ENCODE measurements around the gene ZNF200.

The ZNF200 gene

GRCh38 chr16:3175157-3176093, 59.5 kb downstream of the ZNF200 start:
- peak; percentile 36 for ATAC-seq
- TF ChIP-seq BACH2 (CRISPR knock-in tag; IDR thresholded peaks at IDR 0.05; ENCODE audit: borderline replicate concordance) (no peak), ARNTL (CRISPR knock-in tag; IDR thresholded peaks at IDR 0.05; ENCODE audit: borderline replicate concordance, low read depth) (no peak)
- TF ChIP-seq, protein P1, sequence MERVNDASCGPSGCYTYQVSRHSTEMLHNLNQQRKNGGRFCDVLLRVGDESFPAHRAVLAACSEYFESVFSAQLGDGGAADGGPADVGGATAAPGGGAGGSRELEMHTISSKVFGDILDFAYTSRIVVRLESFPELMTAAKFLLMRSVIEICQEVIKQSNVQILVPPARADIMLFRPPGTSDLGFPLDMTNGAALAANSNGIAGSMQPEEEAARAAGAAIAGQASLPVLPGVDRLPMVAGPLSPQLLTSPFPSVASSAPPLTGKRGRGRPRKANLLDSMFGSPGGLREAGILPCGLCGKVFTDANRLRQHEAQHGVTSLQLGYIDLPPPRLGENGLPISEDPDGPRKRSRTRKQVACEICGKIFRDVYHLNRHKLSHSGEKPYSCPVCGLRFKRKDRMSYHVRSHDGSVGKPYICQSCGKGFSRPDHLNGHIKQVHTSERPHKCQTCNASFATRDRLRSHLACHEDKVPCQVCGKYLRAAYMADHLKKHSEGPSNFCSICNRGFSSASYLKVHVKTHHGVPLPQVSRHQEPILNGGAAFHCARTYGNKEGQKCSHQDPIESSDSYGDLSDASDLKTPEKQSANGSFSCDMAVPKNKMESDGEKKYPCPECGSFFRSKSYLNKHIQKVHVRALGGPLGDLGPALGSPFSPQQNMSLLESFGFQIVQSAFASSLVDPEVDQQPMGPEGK (CRISPR knock-in tag; IDR thresholded peaks at IDR 0.05; ENCODE audit: borderline replicate concordance), result no peak

DNA sequence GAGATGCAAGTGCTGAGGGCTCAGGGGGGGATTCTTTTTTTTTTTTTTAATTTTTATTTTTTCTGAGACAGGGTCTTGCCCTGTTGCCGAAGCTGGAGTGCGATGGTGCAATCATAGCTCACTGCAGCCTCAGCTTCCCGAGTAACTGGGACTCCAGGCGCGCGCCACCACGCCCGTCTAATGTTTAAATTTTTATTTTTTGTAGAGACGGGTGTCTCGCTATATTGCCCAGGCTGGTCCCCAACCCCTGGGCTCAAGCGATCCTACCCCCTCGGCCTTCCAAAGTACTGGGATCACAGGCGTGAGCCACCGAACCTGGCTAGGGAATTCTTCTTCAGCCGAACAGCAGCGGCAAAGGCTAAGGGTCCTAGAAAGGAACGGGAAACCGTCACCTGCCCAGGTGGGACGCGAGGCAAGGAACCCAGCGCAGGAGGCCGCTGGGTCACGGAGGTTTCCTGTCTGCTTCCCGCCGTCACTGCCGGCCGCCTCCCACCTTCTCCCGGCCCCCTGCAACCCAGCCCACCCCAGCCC, 60.3 kb downstream of the ZNF200 start:
- no peak for TF ChIP-seq SNAI2 (CRISPR knock-in tag; IDR thresholded peaks at IDR 0.05)
- no peak for TF ChIP-seq ZNF70 (CRISPR knock-in tag; IDR thresholded peaks at IDR 0.05)
- no peak for TF ChIP-seq OSR1 (CRISPR knock-in tag; IDR thresholded peaks at IDR 0.05)
- no peak for TF ChIP-seq GLIS3 (CRISPR knock-in tag; IDR thresholded peaks at IDR 0.05)
- TF ChIP-seq ZNF8 (CRISPR knock-in tag; IDR thresholded peaks at IDR 0.05), result no peak
- TF ChIP-seq TOX (CRISPR knock-in tag; IDR thresholded peaks at IDR 0.05; ENCODE audit: borderline replicate concordance), result no peak
- no peak for TF ChIP-seq ZFP3 (CRISPR knock-in tag; IDR thresholded peaks at IDR 0.05)
- TF ChIP-seq CREB5 (CRISPR knock-in tag; IDR thresholded peaks at IDR 0.05; ENCODE audit: low read depth), result no peak
- TF ChIP-seq, protein P1 (CRISPR knock-in tag; IDR thresholded peaks at IDR 0.05; ENCODE audit: borderline replicate concordance), result no peak
- TF ChIP-seq, protein P2, sequence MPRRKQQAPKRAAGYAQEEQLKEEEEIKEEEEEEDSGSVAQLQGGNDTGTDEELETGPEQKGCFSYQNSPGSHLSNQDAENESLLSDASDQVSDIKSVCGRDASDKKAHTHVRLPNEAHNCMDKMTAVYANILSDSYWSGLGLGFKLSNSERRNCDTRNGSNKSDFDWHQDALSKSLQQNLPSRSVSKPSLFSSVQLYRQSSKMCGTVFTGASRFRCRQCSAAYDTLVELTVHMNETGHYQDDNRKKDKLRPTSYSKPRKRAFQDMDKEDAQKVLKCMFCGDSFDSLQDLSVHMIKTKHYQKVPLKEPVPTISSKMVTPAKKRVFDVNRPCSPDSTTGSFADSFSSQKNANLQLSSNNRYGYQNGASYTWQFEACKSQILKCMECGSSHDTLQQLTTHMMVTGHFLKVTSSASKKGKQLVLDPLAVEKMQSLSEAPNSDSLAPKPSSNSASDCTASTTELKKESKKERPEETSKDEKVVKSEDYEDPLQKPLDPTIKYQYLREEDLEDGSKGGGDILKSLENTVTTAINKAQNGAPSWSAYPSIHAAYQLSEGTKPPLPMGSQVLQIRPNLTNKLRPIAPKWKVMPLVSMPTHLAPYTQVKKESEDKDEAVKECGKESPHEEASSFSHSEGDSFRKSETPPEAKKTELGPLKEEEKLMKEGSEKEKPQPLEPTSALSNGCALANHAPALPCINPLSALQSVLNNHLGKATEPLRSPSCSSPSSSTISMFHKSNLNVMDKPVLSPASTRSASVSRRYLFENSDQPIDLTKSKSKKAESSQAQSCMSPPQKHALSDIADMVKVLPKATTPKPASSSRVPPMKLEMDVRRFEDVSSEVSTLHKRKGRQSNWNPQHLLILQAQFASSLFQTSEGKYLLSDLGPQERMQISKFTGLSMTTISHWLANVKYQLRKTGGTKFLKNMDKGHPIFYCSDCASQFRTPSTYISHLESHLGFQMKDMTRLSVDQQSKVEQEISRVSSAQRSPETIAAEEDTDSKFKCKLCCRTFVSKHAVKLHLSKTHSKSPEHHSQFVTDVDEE (CRISPR knock-in tag; IDR thresholded peaks at IDR 0.05), result no peak
- no peak for TF ChIP-seq ZFP30 (CRISPR knock-in tag; IDR thresholded peaks at IDR 0.05)
- TF ChIP-seq ZC3H10 (CRISPR knock-in tag; IDR thresholded peaks at IDR 0.05), result no peak
- TF ChIP-seq RARB (CRISPR knock-in tag; IDR thresholded peaks at IDR 0.05), result no peak
- TF ChIP-seq ZNF565 (CRISPR knock-in tag; conservative IDR thresholded peaks at IDR 0.05; ENCODE audit: low read depth), result no peak
- TF ChIP-seq ISL1 (CRISPR knock-in tag; IDR thresholded peaks at IDR 0.05), result no peak
- no peak for TF ChIP-seq TCF4 (CRISPR knock-in tag; IDR thresholded peaks at IDR 0.05; ENCODE audit: borderline replicate concordance)
- TF ChIP-seq CSRNP3 (CRISPR knock-in tag; IDR thresholded peaks at IDR 0.05), result no peak
- no peak for TF ChIP-seq ARNTL (CRISPR knock-in tag; IDR thresholded peaks at IDR 0.05; ENCODE audit: borderline replicate concordance, low read depth)
- ATAC-seq, result no peak

All from SK-N-SH treated with all-trans-retinoic acid at 6 μM for 48 hours (cell line).